ENCODE data around the gene USP7. TPM values are rescaled to one million over a fixed set of nuclear protein-coding genes. Genes with fewer than 3 reads are reported as not detected.

USP7 gene
- total and polyA plus RNA-seq, 4 donors: 13.7 to 85.6 (median 37.7) TPM

DNA sequence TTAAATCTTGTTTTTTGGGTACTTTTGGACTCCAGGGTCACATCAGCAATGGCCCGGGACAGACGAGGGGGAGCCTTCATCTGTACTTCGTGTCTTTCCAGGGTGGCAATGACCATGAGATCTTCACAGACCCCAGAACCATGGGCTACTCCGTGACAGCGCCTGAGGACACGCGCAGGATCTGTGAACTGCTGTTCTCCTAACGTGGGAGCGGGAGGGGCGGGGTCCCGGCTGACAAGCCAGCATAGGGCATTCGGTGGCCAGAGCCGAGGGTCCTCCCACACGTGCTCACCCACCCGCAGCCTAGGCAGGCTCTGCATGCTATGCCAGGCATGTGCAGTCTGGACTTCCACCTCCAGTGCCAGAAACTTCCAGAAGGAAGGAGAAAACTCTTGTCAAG lies 116.1 kb downstream of the USP7 start:
- peak overlapping the region; percentile 9 to 50 for H3K27ac ChIP-seq (ENCODE audit: low read depth in 1 of 2, low read length in 2 of 2)
- no peak overlapping the region for H3K4me3 ChIP-seq (ENCODE audit: low read depth in 1 of 3, low read length in 3 of 3)
- no peaks in the 10 kb centered on the region for H3K9me3 ChIP-seq (ENCODE audit: control insufficient read depth in 4 of 4, low read length in 3 of 4)
- H3K36me3 ChIP-seq (ENCODE audit: control insufficient read depth in 4 of 4, insufficient read depth in 3 of 4, low read depth in 1 of 4, low read length in 3 of 4): peaks cover 5 to 22% (median 8%) of the 10 kb centered on the region in 4 donors
- H3K27me3 ChIP-seq (ENCODE audit: control insufficient read depth in 4 of 4, insufficient read depth in 4 of 4, low read length in 3 of 4): no peaks in the 10 kb centered on the region
- TF ChIP-seq FOXA2 (IDR thresholded peaks at IDR 0.05) (no peak), RXRA (IDR thresholded peaks at IDR 0.05) (no peak), RAD21 (IDR thresholded peaks at IDR 0.05) (no peak), HNF4A (conservative IDR thresholded peaks at IDR 0.05) (no peak), HNF4G (IDR thresholded peaks at IDR 0.05) (no peak), YY1 (IDR thresholded peaks at IDR 0.05) (no peak), EGR1 (IDR thresholded peaks at IDR 0.05; ENCODE audit: low read depth in 2 of 2) (no peak), GABPA (IDR thresholded peaks at IDR 0.05 in 1 of 2, conservative IDR thresholded peaks at IDR 0.05 in 1 of 2) (no peak), JUND (IDR thresholded peaks at IDR 0.05) (no peak), TAF1 (conservative IDR thresholded peaks at IDR 0.05) (no peak), SP1 (IDR thresholded peaks at IDR 0.05) (no peak), FOXA1 (IDR thresholded peaks at IDR 0.05) (no peak), NR2F2 (IDR thresholded peaks at IDR 0.05) (no peak)
- TF ChIP-seq, protein P1, sequence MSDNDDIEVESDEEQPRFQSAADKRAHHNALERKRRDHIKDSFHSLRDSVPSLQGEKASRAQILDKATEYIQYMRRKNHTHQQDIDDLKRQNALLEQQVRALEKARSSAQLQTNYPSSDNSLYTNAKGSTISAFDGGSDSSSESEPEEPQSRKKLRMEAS (IDR thresholded peaks at IDR 0.05): no peak
- TF ChIP-seq, protein P2, sequence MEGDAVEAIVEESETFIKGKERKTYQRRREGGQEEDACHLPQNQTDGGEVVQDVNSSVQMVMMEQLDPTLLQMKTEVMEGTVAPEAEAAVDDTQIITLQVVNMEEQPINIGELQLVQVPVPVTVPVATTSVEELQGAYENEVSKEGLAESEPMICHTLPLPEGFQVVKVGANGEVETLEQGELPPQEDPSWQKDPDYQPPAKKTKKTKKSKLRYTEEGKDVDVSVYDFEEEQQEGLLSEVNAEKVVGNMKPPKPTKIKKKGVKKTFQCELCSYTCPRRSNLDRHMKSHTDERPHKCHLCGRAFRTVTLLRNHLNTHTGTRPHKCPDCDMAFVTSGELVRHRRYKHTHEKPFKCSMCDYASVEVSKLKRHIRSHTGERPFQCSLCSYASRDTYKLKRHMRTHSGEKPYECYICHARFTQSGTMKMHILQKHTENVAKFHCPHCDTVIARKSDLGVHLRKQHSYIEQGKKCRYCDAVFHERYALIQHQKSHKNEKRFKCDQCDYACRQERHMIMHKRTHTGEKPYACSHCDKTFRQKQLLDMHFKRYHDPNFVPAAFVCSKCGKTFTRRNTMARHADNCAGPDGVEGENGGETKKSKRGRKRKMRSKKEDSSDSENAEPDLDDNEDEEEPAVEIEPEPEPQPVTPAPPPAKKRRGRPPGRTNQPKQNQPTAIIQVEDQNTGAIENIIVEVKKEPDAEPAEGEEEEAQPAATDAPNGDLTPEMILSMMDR (IDR thresholded peaks at IDR 0.05; ENCODE audit: low read depth, low read length, missing input control): no peak
- TF ChIP-seq, protein P3, sequence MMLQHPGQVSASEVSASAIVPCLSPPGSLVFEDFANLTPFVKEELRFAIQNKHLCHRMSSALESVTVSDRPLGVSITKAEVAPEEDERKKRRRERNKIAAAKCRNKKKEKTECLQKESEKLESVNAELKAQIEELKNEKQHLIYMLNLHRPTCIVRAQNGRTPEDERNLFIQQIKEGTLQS (IDR thresholded peaks at IDR 0.05): no peak
- TF ChIP-seq, protein P4, sequence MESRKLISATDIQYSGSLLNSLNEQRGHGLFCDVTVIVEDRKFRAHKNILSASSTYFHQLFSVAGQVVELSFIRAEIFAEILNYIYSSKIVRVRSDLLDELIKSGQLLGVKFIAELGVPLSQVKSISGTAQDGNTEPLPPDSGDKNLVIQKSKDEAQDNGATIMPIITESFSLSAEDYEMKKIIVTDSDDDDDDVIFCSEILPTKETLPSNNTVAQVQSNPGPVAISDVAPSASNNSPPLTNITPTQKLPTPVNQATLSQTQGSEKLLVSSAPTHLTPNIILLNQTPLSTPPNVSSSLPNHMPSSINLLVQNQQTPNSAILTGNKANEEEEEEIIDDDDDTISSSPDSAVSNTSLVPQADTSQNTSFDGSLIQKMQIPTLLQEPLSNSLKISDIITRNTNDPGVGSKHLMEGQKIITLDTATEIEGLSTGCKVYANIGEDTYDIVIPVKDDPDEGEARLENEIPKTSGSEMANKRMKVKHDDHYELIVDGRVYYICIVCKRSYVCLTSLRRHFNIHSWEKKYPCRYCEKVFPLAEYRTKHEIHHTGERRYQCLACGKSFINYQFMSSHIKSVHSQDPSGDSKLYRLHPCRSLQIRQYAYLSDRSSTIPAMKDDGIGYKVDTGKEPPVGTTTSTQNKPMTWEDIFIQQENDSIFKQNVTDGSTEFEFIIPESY (IDR thresholded peaks at IDR 0.05): no peak
- TF ChIP-seq, protein P5, sequence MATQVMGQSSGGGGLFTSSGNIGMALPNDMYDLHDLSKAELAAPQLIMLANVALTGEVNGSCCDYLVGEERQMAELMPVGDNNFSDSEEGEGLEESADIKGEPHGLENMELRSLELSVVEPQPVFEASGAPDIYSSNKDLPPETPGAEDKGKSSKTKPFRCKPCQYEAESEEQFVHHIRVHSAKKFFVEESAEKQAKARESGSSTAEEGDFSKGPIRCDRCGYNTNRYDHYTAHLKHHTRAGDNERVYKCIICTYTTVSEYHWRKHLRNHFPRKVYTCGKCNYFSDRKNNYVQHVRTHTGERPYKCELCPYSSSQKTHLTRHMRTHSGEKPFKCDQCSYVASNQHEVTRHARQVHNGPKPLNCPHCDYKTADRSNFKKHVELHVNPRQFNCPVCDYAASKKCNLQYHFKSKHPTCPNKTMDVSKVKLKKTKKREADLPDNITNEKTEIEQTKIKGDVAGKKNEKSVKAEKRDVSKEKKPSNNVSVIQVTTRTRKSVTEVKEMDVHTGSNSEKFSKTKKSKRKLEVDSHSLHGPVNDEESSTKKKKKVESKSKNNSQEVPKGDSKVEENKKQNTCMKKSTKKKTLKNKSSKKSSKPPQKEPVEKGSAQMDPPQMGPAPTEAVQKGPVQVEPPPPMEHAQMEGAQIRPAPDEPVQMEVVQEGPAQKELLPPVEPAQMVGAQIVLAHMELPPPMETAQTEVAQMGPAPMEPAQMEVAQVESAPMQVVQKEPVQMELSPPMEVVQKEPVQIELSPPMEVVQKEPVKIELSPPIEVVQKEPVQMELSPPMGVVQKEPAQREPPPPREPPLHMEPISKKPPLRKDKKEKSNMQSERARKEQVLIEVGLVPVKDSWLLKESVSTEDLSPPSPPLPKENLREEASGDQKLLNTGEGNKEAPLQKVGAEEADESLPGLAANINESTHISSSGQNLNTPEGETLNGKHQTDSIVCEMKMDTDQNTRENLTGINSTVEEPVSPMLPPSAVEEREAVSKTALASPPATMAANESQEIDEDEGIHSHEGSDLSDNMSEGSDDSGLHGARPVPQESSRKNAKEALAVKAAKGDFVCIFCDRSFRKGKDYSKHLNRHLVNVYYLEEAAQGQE (IDR thresholded peaks at IDR 0.05): no peak
- DNase-seq (ENCODE audit: low spot score): no peak
- peaks cover 14 to 21% (median 20%) of the 10 kb centered on the region in 4 donors for H3K4me1 ChIP-seq (ENCODE audit: control insufficient read depth in 4 of 4, insufficient read depth in 4 of 4, low read length in 3 of 4)
- 98% methylated on average over 15 of the region's 15 CpGs for WGBS
- no peak overlapping the region for H3K9ac ChIP-seq (ENCODE audit: low read depth in 1 of 2, low read length in 2 of 2)
